Glutamatergic neuron (in vitro differentiated cells): ENCODE measurements around the gene ARPC1A. TPM values are rescaled to one million over a fixed set of nuclear protein-coding genes. Genes with fewer than 3 reads are reported as not detected.
"Not testable (repeated sequence)": the region's sequence is repeated elsewhere in the genome, so short reads cannot be mapped to it uniquely, and the experiment has no call there.

Experiments used
- DNase-seq: peaks from one replicate; pipeline ENCODE4 v3.0.0; 2022
- H3K27ac Mint-ChIP-seq: one replicate; pipeline ENCODE4 v1.8.0; 2020; ENCODE audit warnings: mild to moderate bottlenecking, mixed read lengths, inconsistent platforms; ENCODE audit not compliant: unreplicated experiment
- H3K27me3 Mint-ChIP-seq: one replicate; pipeline ENCODE4 v1.8.0; 2020; ENCODE audit warnings: mild to moderate bottlenecking, moderate library complexity, mixed read lengths, inconsistent platforms; ENCODE audit not compliant: unreplicated experiment
- H3K36me3 Mint-ChIP-seq: one replicate; pipeline ENCODE4 v1.8.0; 2020; ENCODE audit warnings: mild to moderate bottlenecking, mixed read lengths, inconsistent platforms; ENCODE audit not compliant: unreplicated experiment
- H3K4me1 Mint-ChIP-seq: one replicate; pipeline ENCODE4 v1.8.0; 2020; ENCODE audit warnings: mild to moderate bottlenecking, low read depth, mixed read lengths, inconsistent platforms; ENCODE audit not compliant: unreplicated experiment
- H3K4me3 Mint-ChIP-seq: one replicate; pipeline ENCODE4 v1.8.0; 2020; ENCODE audit warnings: mild to moderate bottlenecking, mixed read lengths, inconsistent platforms; ENCODE audit not compliant: unreplicated experiment
- H3K9me3 Mint-ChIP-seq: one replicate; pipeline ENCODE4 v1.8.0; 2020; ENCODE audit warnings: mild to moderate bottlenecking, moderate library complexity, mixed read lengths, inconsistent platforms; ENCODE audit not compliant: unreplicated experiment
- CTCF ChIP-seq: fragments of 200-600 bp; sonication (generic); IDR thresholded peaks from one replicate; pipeline ENCODE4 v1.5.0; 2021; ENCODE audit not compliant: partially characterized antibody, unreplicated experiment
- total RNA-seq: library from RNA; stranded (reverse); fragmentation: NEBNext Ultra II Directional; extraction: Animal tissue kit (Norgen Biotek cat#: 25700); gene quantifications from one replicate; pipeline ENCODE4 v1.2.1, GENCODE V29; 2021; ENCODE audit not compliant: unreplicated experiment

The ARPC1A gene
- total RNA-seq, 1 donor from 2014 or later: 173 TPM

- no peak for TF ChIP-seq CTCF
- H3K27me3 Mint-ChIP-seq: peaks cover 3% of the 10 kb centered on the region
- no peak for DNase-seq
- no peak overlapping the region for H3K4me3 Mint-ChIP-seq
- H3K4me1 Mint-ChIP-seq: no peaks in the 10 kb centered on the region
- peaks cover 4% of the 10 kb centered on the region for H3K9me3 Mint-ChIP-seq
- no peaks in the 10 kb centered on the region for H3K36me3 Mint-ChIP-seq
- H3K27ac Mint-ChIP-seq: no peak overlapping the region
Observed at GRCh38 chr7:99379043-99379577, 53.4 kb downstream of the ARPC1A start.

- H3K4me1 Mint-ChIP-seq, H3K27me3 Mint-ChIP-seq, H3K27ac Mint-ChIP-seq, H3K9me3 Mint-ChIP-seq, H3K36me3 Mint-ChIP-seq, H3K4me3 Mint-ChIP-seq, DNase-seq: not testable (repeated sequence)
Observed at GRCh38 chr7:99379693-99380031, 54.0 kb downstream of the ARPC1A start.

- Mint-ChIP-seq H3K27me3 (peaks cover 3% of the 10 kb centered on the region), H3K4me1 (no peaks in the 10 kb centered on the region), H3K4me3 (no peak overlapping the region), H3K27ac (no peak overlapping the region), H3K9me3 (peaks cover 4% of the 10 kb centered on the region), H3K36me3 (no peaks in the 10 kb centered on the region)
- no peak for DNase-seq
- TF ChIP-seq CTCF: no peak
Observed at GRCh38 chr7:99380032-99380822, 54.5 kb downstream of the ARPC1A start.

DNA sequence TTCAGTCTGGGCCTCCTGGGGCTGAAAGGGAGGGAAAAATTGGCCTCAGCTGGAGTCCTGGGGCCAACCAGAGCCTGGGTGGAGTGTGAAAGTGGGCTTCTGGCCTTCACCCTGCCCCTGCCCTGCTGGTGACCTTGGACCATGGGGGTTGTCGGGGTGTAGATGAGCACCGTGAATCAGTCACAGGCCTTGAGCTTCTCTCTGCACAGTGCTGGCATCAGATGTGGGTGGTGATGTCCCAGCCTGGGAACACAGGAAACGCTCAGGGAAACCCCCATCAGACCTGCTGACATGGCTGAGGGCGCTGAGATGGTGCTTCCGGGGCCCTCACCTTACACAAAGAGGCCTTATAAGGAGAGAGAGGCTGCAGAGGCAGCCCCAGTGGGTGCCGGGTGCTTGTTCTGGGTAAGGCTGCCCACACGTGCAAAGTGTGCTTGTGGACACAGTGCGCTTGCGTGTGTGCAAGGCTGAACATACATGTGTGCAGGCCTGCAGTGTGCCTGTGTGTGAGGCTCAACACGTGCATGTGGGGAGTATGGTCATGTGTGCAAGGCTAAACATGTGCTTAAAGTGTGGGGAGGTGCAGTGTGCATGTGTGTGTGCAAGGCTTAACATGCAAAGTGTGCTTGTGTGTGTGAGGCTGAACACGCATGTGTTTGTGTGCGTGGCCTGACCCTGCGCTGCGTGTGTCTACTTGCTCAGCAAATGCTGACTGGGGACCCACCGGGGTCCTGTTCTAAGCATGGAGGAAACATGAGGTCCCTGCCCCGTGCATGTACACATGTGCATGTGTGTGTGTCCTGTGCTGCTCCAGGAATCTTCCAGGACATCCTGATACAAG lies 55.3 kb downstream of the ARPC1A start:
- Mint-ChIP-seq H3K9me3 (peaks cover 4% of the 10 kb centered on the region), H3K27me3 (peaks cover 3% of the 10 kb centered on the region), H3K27ac (peak overlapping the region; percentile 52), H3K4me3 (no peak overlapping the region), H3K4me1 (no peaks in the 10 kb centered on the region), H3K36me3 (no peaks in the 10 kb centered on the region)
- DNase-seq: no peak
- TF ChIP-seq CTCF: no peak

DNA sequence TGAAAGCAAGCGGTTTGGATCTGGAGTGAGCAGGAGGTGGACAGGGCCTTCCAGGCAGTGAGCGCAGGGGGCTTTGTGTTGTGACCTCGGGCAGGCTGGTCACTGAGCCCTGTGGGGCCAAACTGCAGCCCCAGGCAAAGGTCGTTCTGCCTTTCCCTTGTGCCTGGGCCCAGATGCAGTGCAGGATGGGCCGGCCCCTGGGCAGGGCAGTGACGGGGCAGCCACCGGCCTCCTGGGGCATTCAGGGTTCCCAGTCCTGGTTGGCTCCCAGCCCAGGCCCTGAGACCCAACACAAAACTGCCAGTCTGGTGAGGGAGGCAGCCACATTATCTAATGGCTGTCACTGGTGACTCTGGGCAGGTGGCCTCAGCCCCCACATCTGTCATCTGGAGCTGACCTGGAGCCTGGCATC lies 56.0 kb downstream of the ARPC1A start:
- DNase-seq: no peak
- no peak overlapping the region for H3K27ac Mint-ChIP-seq
- H3K36me3 Mint-ChIP-seq: no peaks in the 10 kb centered on the region
- TF ChIP-seq CTCF: no peak
- H3K27me3 Mint-ChIP-seq: peaks cover 3% of the 10 kb centered on the region
- H3K4me1 Mint-ChIP-seq: no peaks in the 10 kb centered on the region
- no peak overlapping the region for H3K4me3 Mint-ChIP-seq
- peaks cover 4% of the 10 kb centered on the region for H3K9me3 Mint-ChIP-seq
